ENCODE measurements around the gene CREB3L2.
"Not testable (repeated sequence)": the region's sequence is repeated elsewhere in the genome, so short reads cannot be mapped to it uniquely, and the experiment has no call there.

CREB3L2 gene

DNA sequence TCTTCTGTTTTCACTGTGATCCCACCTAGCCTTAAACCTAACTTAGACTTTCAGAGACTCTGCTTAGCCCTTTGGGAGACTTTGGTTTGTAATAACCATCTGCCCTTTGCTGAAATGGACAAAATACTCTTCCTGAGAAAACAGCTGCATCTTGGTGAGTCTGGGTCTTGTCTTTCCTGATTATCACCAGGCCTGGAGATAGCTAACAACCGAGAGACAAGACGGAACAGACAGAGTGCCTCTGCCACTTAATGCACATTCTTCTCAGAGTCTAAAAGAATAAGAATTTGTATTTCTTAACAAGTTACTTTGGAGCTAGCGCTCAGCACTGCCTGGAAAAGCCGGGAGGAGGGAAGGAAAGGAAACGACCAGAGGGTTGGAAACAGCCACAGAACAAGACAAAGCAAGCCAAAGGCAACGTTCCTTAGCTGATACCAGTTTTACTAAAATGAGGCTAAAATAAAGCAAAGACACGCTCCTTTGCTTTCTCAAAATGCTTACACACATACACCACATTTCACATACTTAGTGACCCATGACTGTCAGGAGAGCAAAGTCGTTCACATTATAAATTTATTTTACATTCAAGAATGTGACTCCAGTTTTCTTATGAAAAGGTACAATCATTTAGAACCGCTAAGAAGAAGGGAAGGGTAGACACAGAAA is 84.8 kb downstream of the CREB3L2 start:
- TF ChIP-seq, protein P1, sequence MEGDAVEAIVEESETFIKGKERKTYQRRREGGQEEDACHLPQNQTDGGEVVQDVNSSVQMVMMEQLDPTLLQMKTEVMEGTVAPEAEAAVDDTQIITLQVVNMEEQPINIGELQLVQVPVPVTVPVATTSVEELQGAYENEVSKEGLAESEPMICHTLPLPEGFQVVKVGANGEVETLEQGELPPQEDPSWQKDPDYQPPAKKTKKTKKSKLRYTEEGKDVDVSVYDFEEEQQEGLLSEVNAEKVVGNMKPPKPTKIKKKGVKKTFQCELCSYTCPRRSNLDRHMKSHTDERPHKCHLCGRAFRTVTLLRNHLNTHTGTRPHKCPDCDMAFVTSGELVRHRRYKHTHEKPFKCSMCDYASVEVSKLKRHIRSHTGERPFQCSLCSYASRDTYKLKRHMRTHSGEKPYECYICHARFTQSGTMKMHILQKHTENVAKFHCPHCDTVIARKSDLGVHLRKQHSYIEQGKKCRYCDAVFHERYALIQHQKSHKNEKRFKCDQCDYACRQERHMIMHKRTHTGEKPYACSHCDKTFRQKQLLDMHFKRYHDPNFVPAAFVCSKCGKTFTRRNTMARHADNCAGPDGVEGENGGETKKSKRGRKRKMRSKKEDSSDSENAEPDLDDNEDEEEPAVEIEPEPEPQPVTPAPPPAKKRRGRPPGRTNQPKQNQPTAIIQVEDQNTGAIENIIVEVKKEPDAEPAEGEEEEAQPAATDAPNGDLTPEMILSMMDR (IDR thresholded peaks at IDR 0.05; ENCODE audit: low read depth, low read length) = no peak
- DNase-seq (ENCODE audit: extremely low read depth, low read depth) = no peak

DNA sequence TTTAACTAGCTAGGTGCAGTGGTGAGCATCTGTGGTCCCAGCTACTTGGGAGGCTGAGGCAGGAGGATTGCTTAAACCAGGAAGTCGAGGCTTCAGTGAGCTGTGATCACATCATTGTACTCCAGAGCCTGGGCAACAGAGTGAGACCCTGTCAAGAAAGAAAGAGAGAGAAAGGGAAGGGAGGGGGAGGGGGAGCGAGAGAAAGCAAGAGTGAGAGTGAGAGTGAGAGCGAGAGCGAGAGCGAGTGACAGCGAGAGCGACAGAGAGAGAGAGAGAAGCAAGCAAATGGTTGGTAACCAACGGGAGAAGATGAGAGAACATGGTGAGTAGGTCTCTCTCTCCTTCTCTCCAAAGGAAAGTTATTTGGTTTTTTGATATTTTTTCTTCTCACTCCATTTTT is 85.3 kb downstream of the CREB3L2 start:
- DNase-seq (ENCODE audit: extremely low read depth, low read depth) = no peak
- TF ChIP-seq, protein P1 (IDR thresholded peaks at IDR 0.05; ENCODE audit: low read depth, low read length) = no peak

DNA sequence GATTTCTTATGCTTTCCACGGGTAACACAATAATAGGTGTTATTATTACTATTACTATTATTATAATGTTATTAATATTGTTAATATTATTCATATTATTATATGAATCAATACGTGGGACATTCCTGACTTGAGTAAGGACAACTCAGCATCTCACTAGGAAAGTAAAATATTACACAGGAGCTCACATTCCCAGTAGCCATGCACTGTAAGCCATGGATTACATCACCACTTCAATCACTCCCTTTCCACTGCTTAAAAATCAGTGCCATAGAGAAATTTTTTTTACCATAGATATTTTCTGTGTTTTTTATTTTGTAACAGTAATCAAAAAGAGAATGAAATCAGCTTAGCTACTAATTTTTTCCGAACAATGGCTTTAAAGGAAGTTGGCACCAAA is 86.6 kb downstream of the CREB3L2 start:
- TF ChIP-seq, protein P1 (IDR thresholded peaks at IDR 0.05; ENCODE audit: low read depth, low read length) = no peak
- DNase-seq (ENCODE audit: extremely low read depth, low read depth) = no peak

DNA sequence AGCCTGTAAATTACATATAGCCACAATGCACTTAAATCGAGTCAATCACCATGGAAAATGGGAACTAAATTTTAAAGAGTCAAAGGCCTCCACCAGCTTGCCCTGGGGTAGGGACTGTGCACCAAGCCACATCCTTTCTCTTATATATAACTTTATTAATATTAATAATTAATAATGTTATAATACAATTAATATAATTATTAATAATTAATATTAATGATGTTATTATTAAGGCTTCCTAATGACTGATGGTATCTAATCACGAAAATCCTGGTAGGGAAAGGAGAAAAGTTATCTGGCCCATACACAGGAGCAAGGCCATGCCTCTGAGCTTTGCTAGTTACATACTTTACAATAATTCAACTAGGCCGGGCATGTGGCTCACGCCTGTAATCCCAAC is 87.9 kb downstream of the CREB3L2 start:
- no peak for DNase-seq (ENCODE audit: extremely low read depth, low read depth)
- TF ChIP-seq, protein P1 (IDR thresholded peaks at IDR 0.05; ENCODE audit: low read depth, low read length) = no peak

DNA sequence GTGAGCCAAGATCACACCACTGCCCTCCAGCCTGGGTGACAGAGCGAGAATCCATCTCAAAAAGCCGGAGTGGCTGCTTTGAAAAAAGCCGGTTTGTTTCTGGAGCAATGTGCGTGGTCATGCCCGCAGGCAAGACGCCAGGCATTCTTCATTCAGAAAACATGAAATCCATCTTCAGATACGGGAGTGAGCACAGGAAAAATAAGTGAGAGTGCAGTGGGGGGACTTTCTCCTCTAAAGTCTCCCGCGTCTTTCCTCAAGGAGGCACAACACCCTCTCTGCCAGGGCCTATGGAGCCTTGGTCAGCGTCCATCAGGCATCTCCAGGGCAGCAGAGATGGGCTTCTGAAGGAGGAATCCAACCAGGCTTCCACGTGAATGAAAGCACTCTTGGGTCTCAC is 92.8 kb downstream of the CREB3L2 start:
- DNase-seq (ENCODE audit: extremely low read depth, low read depth) = no peak
- TF ChIP-seq, protein P1 (IDR thresholded peaks at IDR 0.05; ENCODE audit: low read depth, low read length) = no peak

DNA sequence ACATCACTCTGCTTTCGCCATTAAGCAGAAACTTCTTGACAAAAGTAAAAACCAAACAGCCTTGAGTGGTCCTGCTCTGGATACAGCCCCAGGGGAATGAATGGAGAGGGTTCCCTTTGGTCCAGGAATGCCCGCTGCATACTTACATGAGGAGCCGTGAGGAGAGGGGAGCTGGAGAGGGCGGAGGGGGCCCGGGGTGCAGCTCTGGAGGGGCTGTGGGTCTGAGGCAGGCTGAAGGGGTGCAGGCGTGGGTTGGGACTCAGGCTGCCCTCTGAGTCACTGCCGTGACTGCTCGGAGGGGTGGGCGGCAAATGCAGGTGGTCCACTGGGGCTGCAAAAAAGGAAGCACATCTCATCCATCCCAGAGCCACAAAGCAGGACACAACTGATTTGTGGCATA is 93.8 kb downstream of the CREB3L2 start:
- DNase-seq (ENCODE audit: extremely low read depth, low read depth) = no peak
- TF ChIP-seq, protein P1 (IDR thresholded peaks at IDR 0.05; ENCODE audit: low read depth, low read length) = no peak

DNA sequence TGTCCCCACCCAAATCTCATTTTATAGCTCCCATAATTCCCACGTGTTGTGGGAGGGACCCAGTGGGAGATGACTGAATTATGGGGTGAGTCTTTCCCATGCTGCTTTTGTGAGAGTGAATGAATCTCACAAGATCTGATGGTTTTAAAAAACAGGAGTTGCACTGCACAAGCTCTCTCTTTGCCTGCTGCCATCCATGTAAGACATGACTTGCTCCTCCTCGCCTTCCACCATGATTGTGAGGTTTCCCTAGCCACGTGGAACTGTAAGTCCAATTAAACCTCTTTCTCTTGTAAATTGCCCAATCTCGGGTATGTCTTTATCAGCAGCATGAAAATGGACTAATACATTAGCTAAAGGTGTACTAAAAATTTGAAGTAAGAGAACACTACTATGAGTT is 95.2 kb downstream of the CREB3L2 start:
- DNase-seq (ENCODE audit: extremely low read depth, low read depth) = not testable (repeated sequence)

DNA sequence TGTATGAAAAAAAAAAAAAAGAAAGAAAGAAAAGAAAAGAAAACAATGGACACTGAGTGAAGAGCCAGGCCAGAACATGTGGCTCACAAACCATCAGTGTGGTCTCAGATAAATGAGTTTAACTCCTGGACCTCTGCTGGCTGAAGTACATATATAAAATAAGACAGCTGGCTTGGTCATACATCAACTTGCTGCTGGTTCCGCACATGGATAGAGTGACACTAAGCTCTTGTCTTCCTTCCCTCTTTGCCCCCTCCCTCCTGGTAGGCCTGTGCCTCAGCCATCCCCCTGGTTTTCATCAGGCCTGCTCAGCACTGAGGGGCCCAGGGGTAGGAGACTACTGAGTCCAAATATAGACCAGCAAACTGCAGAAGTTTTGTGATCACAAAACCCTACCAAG is 97.1 kb downstream of the CREB3L2 start:
- no peak for DNase-seq (ENCODE audit: extremely low read depth, low read depth)
- TF ChIP-seq, protein P1 (IDR thresholded peaks at IDR 0.05; ENCODE audit: low read depth, low read length) = no peak
